Fibroblast of skin of left quadriceps (primary cell): ENCODE results near the gene UPF1.
"Not testable (repeated sequence)": the region's sequence is repeated elsewhere in the genome, so short reads cannot be mapped to it uniquely, and the experiment has no call there.

ENCODE experiments used
- DNase-seq, 2 experiments: peaks; one replicate each; pipeline ENCODE4 v3.0.0-alpha.2; 2013; ENCODE audit warnings: low read depth in 2 of 2

UPF1 gene

DNA sequence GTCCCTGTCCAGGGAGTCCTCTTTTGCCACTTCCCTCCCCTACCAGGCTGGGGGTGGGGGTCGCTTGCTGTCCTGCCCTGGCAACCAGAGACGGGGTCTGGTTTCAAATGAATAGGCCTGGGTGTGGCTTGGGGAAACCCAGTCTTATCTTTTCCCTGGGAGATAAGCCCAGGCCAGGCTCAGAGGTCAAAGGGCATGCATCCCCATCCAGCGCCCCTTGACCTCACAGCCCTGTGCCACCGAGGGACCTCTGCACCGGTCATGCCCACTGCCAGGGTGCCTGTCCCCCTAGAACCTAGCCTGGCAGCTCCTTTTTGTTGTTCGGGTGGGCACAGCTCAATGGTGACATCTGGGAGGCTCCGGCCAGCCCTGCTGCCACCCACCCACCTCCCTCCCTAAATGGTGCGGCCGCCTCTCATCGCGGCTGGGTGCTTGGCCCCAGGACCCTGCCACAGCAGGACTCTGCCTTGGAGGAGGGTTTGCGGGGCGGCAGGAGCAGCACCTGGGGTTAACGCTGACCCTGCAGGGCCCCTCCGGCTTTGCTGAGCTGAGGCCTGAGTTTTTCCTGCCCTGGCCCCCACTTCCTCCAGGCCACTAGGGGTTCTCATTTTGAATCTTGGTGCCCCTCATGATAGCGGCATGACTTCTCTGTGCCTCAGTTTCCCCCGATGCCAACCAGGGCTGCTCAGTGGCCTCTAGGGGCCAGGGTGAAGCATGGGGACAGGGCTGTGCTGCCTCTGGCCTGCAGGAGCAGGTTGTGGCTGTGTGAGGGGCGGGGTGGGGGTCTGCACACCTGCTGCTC is 67.0 kb downstream of the UPF1 start:
- DNase-seq = no peak

DNA sequence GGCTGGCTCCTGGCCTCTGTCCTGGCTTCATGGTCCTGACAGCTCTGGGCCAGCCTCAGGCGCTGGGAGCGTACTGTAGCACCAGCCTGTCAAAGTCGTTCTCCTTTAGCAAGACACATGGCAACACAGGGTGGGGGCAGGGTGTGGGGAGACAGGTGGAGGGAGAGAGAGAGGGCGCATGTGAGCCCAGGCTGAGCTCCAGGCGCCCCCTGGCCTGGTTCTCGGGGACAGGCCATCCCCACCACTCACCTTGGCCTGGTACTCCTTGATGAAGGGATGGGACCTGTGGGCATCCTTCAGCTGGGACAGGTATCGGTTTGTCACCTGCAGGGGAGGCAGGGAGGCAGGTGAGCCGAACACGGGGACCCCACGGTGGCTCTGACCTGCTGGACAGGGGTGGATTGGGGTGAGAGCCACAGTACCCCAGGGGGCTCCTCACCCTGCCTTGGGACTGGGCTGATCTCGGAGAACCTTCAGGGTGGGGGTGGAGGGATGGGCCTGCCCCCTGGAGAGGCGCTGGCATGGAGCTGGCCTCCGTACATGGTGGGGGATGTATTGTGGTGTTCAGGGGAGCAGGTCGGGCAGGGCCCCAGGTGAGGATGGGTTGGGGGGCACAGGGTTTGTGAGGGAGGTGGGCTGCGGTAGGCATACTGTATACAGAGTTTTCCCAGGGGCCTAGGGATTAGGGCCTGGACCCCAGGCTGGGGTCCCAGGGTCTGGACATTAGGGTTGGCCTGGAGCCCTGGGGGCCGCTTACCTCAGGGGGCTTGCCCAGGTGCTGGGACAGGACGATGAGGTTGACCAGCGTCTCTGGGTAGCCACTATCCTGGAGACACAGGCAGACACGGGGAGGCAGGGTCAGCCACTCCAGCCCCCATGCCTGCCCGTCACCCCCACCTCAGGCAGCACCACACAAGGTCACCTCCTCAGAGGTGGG is 68.1 kb downstream of the UPF1 start:
- no peak for DNase-seq

DNA sequence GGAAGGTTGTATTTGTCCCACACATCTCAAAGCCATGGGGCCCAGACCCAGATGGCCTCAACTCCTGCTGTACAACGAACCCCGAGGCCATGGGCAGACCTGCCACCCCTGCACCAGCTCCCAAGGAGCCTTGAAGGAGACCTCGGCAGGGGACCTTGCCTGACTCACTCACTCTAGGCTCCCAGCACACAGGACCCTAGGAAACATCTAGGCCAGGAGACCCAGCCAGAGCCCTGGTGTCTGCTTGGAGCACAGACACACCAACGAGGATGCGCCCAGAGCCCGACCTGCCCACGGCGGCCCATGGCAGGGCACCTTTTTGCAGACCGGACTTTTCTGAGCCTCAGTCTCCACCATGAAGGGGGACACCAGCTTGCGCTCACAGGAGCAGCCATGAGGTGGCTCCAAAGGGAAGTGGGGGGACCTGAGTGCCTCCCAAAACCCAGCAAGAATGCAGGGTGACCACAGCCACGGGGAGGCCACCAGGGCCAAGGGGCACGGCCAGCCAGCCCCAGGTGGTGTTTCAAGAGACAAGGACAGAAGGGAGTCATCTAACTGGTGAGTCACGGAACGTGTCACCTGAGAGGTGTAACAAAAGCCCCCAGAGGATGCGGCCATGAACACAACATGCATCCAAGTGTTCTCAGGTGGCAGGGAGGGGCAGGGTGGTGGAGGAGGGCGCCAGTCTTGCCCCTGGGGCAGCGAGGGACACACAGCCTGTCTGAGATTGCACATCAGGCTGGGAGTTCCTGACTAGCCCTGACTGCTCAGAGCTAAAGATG is 69.1 kb downstream of the UPF1 start:
- no peak for DNase-seq

DNA sequence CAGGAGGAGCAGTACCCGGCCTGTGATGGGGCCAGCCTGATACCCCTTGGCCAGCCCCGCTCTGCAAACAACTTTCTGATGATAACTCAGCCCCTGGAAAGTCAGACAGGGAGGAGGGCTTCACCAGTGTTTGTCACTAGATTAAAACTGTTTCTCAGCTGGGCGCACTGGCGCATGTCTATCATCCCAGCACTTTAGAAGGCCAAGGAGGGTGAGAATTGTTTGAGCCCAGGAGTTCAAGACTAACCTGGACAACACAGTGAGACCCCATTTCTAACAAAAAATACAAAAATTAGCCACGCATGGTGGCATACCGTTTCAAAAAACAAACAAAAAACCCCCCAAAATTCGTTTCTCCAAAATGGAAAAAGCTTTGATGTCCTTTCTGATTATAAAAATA is 69.7 kb downstream of the UPF1 start:
- no peak for DNase-seq

DNA sequence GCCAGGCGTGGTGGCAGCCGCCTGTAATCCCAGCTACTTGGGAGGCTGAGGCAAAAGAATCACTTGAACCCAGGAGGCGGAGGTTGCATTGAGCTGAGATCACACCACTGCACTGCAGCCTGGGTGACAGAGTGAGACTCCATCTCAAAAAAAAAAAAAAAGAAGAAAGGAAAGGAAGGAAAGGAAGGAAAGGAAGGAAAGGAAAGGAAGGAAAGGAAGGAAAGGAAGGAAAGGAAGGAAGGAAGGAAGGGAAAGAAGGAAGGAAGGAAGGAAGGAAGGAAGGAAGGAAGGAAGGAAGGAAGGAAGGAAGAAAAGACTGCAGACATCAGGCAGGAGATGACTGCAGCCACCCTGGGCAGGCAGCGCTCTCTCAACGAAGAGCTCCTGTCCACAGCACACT is 70.8 kb downstream of the UPF1 start:
- not testable (repeated sequence) for DNase-seq

DNA sequence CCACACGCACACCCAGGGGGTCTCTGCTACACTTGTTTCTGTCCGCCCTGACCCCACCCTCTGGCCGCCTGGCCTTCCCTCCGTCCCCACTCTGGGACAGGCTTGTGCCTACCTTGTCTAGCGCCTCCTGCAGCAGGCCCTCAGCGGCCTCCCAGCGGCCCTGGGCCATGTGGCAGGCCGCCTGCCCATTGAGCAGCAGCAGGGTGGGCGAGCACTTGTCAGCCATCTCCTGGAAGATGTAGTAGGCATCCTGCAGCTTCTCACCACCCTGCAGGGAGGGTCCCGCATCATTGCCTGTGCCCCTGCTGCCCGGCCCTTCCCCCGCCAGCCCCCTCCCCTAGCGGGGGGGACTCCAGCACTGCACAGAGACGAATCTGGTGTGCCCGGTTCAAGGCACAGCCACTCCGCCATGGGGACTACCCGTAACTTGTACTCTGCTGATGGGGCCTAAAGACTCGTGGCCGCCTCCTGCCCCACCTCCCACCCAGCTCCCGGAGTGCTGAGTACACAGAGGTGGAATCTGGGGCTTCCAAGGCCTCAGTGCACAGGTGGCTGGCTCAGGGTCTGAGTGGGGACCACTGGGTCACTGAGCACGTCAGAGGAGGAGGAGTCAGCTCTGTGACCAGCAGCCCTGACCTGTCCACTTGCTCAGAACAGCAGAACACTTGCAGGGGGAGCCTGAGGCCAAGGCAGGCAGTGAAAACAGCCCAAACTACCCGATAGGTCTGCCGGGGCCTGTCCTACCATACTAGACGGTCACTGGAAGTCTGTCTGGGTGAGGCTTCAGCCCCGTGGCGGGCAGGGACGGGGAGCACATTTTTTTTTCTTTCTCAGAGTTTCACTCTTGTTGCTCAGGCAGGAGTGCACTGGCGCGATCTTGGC is 71.6 kb downstream of the UPF1 start:
- no peak for DNase-seq

DNA sequence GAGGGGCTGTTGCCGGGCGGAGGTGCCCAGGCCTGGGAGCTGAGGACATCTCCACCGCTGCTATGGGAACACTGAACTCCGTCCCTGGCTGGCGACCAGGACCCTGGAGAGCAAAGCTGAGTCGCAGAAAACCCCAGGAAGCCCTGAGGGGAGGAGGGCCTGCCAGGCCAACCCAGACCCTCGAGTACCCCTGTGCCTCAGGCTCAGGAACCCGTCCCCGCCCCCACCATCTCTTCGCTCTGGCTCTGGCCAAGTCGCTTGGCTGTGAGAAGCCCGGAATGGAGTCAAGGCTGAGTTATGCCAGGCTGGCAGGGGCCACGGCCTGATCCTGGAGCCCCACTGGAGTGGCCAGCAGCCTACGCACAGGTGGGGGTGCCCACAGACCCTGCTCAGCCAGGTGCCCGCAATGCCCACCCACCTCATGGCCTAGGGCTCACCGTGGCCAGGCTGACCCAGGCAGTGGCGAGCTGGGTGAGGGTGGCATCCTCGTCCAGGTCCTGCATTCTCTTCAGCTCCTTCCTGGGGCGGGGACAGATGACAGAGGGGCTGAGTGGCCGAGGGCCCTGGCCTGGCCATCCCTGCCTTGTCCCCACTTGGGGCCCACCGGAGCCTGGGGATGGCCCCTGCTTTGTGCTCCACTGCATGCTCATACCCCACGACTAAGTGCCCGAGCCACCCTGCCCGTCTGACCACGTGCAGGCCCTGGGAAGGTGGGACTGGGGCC is 72.7 kb downstream of the UPF1 start:
- no peak for DNase-seq

- DNase-seq = no peak
Measured at GRCh38 chr19:18905058-18905456, 73.3 kb downstream of the UPF1 start.

DNA sequence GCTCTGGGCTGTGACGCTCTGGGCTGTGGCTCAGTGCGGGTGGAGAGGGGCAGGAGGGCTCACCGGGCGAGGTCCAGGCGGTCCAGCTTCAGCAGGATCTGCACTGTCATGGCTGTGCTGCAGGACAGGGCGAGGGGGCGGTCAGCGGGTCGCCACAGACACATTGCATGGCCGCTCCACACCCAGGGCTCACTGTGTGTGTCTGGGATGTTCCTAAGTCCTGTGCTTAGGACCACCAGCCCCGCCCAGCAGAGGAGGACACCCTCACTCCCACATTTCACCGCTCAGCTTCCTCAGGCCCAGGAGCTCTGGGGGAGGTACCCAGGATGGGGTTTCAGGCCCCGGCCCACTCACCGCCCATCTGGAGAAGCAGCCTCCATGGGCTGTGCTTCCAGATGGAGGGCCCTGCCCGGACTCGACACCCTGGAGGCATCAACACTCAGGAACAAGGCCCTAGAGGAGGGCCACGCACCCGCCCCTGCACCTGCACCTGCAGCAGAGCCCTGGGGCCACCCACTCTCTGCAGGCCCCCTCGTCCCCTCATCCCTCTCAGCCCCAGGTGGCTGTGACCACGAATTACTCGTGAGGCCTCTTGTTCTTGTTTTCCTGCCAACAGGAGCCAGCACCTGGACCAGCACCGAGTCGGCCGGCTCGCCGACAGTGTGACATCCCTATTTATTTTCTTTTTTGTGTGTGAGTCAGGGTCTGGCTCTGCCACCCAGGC is 73.9 kb downstream of the UPF1 start:
- DNase-seq = no peak

DNA sequence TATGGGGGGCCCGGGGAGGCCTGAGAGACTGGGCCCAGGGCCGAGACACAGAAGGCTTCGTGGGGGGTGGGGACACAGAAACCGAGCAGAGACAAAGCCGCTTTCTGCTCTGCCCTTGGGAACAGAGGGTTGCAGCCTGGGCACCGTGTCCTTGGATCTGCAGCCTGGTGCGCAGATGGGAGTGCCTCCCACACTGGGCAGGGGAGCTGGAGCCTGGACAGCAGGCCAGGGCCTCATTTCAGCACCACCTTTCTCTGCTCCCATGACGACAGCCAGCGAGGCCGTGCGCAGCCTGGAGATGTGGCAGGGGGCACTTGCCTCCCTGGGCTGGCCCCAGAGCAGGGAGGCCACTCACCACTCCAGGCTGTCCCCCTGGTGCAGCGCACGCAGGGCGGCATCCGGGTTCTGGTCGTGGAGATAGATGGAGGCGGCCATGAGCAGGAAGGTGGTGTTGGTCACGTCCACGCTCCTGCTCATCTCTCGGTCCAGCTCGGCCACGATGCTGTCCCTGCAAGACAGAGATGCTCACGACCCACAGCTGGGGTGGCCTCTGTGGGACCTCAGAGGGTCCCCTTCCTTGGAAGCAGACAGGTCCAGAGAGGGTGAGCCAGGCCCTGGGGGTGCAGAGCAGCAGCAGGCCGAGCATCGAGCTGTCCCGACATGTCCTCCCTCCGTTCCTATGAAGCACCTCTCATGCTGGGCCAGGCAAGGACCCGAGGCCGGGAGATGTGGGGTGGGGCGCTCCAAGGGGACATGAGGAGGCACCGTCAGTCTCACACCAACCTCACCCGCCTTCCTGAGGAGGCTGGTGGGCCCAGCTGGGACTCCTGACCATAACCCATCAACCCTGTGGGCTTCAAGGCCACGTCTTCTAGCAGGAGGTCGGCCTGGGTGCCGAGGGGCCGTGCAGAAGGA is 75.1 kb downstream of the UPF1 start:
- DNase-seq = no peak

- no peak for DNase-seq
Measured at GRCh38 chr19:18908917-18909619, 77.3 kb downstream of the UPF1 start.

DNA sequence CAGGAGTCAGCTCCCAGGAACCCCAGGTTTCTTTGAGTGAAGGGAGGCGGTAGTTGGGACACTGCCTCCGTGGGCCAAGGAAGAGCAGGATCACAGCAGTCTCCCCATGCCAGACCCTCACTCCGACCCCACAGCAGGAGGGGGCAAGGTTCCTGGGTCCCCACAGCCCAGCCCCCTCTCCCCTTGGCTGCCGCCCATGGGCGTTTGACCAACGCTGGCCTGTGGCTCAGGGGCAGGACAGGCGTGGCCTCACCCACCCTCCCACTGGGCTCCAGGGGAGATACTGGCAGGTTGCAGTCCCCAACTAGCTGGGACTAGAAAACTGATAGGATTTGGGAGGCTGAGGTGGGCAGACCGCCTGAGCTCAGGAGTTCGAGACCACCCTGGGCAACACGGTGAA is 78.3 kb downstream of the UPF1 start:
- no peak for DNase-seq

DNA sequence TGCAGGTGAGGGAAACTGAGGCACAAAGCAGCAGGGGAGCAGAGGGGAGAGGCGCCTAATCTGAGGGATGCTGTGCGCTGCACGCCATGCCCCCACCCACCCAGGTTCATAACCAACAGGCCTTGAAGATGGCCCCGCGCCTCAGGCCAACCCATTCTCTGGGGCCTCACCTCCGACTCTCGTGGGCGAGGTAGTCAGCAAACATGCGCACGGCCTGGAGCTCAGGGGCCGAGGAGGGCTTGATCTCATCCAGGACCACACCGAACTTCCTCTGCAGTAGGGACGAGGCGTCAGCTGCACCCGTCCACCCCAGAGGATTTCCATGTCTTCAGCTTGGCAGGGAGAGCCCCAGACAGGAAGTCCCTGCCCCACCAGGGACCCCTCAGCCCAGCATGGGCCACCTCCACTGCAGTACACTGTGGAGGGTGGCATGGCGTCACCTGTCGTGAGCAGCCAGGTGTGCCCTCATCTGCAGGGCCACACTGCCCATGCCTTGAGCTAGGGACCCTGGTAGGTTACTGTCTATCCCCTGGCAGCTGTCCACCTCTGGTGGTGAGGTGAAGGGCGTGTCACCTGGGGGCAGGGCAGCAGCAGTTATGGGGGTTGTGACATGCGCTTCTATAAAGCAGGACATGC is 79.2 kb downstream of the UPF1 start:
- DNase-seq = no peak

GRCh38 chr19:18912933-18913332 is 81.2 kb downstream of the UPF1 start:
- no peak for DNase-seq

DNA sequence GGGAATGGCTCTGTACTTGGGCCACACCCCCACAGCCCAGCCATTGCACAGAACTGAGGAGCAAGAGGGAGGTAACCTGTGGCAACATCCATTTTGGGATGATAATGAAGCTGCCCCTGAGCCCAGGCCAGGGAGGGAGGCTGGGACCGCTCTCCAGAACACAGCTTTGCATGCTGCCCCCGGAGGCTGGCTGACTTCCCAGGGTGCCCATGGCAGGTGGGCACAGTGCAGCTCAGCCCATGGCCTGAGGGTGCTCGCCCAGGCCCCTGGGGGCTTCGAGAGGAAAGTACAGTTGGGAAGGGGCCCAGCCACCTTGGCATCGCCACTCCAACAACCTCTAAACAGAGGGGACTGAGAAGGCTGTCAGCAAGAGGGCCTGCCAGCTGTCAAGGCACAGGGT is 81.7 kb downstream of the UPF1 start:
- no peak for DNase-seq

GRCh38 chr19:18915639-18916038 is 83.9 kb downstream of the UPF1 start:
- DNase-seq = no peak

DNA sequence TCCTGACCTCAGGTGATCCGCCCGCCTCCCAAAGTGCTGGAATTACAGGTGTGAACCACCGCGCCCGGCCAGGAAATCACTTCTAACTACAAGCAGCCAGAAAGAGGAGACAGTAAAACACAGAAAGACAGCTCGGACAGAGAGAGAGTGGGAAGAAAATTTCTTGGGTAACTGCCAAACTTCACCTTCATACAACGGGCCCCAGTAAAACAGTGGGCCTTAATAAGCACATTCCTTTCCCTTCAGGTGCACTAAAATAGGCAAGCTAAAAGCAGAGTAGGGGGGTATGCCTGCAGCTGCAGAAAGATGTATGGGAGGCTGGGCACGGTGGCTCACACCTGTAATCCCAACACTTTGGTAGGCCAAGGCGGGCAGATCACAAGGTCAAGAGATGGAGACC is 85.8 kb downstream of the UPF1 start:
- DNase-seq = not testable (repeated sequence)
